HG03066 (cell line): ENCODE results near the gene TREM1.
"Not testable (repeated sequence)": the region's sequence is repeated elsewhere in the genome, so short reads cannot be mapped to it uniquely, and the experiment has no call there.

Experiments used
- ATAC-seq: cut with Tn5 transposase; IDR thresholded peaks from one replicate; pipeline ENCODE4 v1.9.1; 2021; ENCODE audit warnings: low read depth; ENCODE audit not compliant: unreplicated experiment

The TREM1 gene

DNA sequence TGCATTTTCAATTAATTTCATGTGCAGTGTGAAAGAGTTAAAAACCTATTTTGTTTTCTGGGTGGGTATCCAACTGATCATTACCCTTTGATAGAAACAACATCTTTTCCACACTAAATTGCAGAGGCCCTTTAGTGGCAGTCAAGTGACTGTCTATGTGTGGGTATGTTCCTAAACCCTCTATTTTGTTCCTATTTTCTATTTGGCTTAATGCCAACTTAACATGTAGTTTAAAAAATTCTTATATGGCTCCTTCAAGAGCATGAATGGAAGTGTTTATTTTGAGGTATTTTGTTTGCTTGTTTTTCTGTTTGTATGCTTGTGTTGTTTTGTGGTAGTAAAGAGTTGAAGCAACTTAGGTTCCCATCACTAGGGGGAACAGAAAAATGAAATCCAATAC is 19.9 kb downstream of the TREM1 start:
- ATAC-seq = no peak

DNA sequence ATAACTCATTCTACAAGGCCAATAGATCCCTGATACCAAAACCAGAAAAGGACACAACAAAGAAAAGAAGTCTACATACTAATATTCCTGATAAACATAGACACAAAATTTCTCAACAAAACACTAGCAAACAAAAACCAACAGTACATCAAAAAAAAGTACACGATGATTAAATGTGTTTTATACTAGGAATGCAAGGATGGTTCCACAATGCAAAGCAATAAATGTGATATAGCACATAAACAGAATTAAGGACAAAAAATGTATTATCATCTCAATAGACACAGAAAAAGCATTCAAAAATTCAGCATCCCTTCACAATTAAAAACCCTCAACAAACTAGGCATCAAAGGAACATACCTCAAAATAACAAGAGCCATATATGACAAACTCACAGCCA is 23.2 kb downstream of the TREM1 start:
- ATAC-seq = no peak

DNA sequence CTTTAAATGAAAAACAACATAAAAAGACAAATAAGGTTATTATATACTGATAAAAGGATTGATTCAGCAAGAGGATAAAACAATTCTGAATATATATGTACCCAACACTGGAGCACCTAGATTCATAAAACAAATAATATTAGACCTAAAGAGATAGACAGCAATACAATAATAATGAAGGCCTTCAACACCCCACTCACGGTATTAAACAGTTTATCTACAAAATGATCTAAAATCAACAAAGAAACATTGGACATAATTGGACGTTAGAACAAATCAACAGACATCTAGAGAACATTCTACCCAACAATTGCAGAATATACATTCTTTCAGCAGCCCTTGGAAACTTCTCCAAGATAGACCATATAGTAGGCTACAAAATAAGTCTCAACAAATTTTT is 24.1 kb downstream of the TREM1 start:
- no peak for ATAC-seq

GRCh38 chr6:41258196-41258493 is 28.3 kb downstream of the TREM1 start:
- ATAC-seq = no peak

- ATAC-seq = no peak
Measured at GRCh38 chr6:41257369-41258195, 28.9 kb downstream of the TREM1 start.

DNA sequence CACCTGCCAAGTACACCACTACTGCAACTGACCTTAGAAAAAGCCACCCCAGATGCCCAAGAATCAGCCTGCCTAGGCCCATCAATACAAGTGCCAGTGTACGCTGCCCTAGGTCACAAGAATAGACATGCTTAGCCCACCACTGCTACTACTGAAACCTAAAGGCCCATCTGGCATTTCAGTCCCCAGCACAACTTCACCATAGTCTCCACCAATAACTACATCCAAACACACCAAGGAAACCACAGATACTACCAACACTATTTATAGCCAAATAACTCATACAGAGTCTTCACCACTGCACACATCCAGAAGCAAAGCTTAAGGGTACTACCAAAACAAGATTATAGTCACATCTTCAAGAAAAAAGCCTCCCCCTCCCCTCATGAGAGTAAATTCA is 30.1 kb downstream of the TREM1 start:
- ATAC-seq = no peak

DNA sequence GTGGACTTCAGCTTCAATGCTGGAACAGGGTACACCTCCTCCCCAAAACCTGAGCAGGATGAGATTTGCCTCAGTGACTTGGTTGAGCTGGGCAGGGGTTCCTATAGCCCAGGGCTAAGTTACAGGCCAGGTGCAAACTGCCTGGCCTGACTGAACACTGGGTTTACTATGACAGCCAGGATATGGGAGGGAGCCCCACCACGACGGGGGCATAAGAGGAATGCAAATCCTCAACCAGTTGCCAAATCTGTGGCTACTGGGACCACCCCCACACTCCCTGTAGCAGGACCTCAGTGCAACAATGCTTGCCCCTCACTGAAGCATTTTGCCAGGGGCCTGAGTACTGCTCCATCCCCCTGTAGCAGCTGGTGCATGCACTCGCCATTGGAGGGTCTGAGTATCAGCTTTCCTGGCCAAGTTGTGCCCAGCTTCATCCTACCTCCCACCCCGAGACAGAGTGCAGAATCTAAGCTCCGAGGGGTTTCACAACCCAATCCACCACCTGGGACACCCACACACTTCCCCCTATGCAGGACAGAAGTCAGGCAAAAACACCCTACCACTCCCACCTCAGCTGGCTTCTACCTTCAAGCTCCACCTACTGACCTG is 30.7 kb downstream of the TREM1 start:
- no peak for ATAC-seq

DNA sequence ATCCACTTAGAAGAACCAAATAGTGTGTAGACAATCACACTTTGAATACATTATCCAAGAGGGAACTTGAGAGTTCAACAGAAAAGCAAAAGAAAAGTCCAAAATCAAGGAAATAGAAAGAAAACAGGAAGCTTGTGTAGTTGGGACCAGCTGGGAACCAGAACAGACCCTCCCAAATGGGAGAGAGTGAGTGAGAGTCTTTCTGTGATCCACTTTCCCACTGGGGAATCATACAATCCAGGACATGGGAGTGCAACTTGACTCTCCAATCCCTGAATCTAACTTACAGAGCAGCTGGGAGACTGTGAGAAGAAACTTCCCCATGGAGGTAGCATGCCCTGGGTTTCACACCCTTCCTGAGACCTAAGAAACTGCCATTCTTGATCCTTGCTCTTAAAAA is 31.4 kb downstream of the TREM1 start:
- ATAC-seq = no peak

GRCh38 chr6:41252401-41253169 is 33.9 kb downstream of the TREM1 start:
- no peak for ATAC-seq

GRCh38 chr6:41247882-41248705 is 38.4 kb downstream of the TREM1 start:
- ATAC-seq = no peak

- ATAC-seq = no peak
Measured at GRCh38 chr6:41247288-41247865, 39.1 kb downstream of the TREM1 start.

DNA sequence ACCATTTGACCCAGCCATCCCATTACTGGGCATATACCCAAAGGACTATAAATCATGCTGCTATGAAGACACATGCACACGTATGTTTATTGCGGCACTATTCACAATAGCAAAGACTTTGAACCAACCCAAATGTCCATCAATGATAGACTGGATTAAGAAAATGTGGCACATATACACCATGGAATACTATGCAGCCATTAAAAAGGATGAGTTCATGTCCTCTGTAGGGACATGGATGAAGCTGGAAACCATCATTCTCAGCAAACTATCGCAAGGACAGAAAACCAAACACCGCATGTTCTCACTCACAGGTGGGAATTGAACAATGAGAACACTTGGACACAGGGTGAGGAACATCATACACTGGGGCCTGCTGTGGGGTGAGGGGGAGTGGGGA is 40.0 kb downstream of the TREM1 start:
- ATAC-seq = not testable (repeated sequence)

GRCh38 chr6:41239467-41240159 is 46.9 kb downstream of the TREM1 start:
- no peak for ATAC-seq

DNA sequence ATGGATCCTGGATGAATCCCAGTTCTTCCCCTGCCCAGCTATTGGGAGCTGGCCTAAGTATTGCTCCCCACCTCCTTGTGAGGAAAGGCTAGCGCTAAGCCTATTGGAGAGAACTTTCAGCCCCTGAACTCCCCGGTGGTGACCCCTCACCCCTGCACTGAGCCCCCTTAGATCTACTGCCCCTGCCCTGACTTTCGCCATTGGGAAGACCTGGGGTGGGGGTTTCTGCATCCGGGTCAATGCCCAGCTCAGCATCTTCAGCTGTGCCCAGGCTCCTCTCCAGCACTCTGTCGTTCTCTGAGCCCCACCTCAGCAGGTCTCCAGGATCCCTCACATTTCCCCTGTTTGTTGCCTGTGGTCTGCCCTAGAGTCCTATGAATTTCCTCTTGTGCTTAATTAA is 49.4 kb downstream of the TREM1 start:
- ATAC-seq = no peak

DNA sequence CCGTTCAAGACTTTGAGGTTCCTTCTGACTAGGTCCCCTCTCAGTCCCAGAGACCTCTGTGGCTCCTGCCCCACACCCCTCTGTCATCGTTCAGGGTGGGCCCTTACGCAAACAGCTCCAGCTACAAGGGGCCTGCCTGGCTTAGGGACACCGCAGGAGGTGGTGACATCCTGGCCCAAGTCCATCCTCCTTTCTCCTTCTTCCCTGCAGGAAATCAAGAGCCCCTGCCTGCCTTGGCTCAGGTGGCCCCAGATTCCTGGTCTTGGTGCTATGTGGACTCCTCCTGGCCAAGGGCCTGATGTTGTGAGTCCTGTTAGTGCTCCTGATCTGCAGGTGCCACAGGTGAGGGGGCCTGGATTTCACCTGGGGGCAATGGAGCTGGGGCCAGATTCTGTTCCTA is 50.2 kb downstream of the TREM1 start:
- ATAC-seq = no peak

- ATAC-seq = no peak
Measured at GRCh38 chr6:41232667-41233066, 53.8 kb downstream of the TREM1 start.

- ATAC-seq = no peak
Measured at GRCh38 chr6:41231246-41231645, 55.2 kb downstream of the TREM1 start.

GRCh38 chr6:41229721-41230120 is 56.8 kb downstream of the TREM1 start:
- ATAC-seq = no peak

- no peak for ATAC-seq
Measured at GRCh38 chr6:41228616-41229015, 57.9 kb downstream of the TREM1 start.

GRCh38 chr6:41228096-41228495 is 58.4 kb downstream of the TREM1 start, which contains the start of gene TREML4:
Gene TREML4 (plus strand): TSS chr6:41228349. CDS start chr6:41228428, 79 bp downstream.
- no peak for ATAC-seq
